Sigmoid colon (tissue), 7 donors: Measurements from ENCODE around the gene FGL2. TPM values are rescaled to one million over a fixed set of nuclear protein-coding genes. Genes with fewer than 3 reads are reported as not detected.
"Not testable (repeated sequence)": the region's sequence is repeated elsewhere in the genome, so short reads cannot be mapped to it uniquely, and the experiment has no call there.

ENCODE experiments used
- DNase-seq: peaks from one replicate; pipeline ENCODE4 v3.0.0-alpha.2; 2019
- H3K27ac ChIP-seq, 4 donors: fragments of 200-600 bp; sonication (generic); one replicate each; pipeline ENCODE4 v1.5.1; 2016 to 2019; ENCODE audit warnings: mild to moderate bottlenecking in 1 of 4
- H3K27me3 ChIP-seq, 3 donors: fragments of 200-600 bp; sonication (generic); one replicate each; pipeline ENCODE4 v1.5.1; 2019; ENCODE audit warnings: mild to moderate bottlenecking in 1 of 3
- H3K36me3 ChIP-seq, 4 donors: fragments of 200-600 bp; sonication (generic); one replicate each; pipeline ENCODE4 v1.5.1; 2016 to 2019
- H3K4me1 ChIP-seq, 4 donors: fragments of 200-600 bp; sonication (generic); one replicate each; pipeline ENCODE4 v1.5.1; 2017 to 2019
- H3K4me3 ChIP-seq, 4 donors: fragments of 200-600 bp; sonication (generic); one replicate each; pipeline ENCODE4 v1.5.1; 2017 to 2019; ENCODE audit warnings: mild to moderate bottlenecking in 2 of 4, moderate library complexity in 1 of 4
- H3K9me3 ChIP-seq, 4 donors: fragments of 200-600 bp in 3 of 4; sonication (generic) in 3 of 4; one replicate each; pipeline versions ENCODE4 v1.5.1 to v1.6.1; 2013 to 2019
- EP300 ChIP-seq, 4 donors: sonication (generic); formaldehyde crosslinking; IDR thresholded peaks; one replicate each; pipeline ENCODE4 v1.6.1; 2017; ENCODE audit warnings: antibody characterized with exemption in 4 of 4
- POLR2A ChIP-seq, 2 donors: fragments of 450-650 bp; IDR thresholded peaks; one replicate each; pipeline ENCODE4 v1.6.1; 2016; ENCODE audit warnings: antibody characterized with exemption in 2 of 2, mild to moderate bottlenecking in 2 of 2, moderate library complexity in 2 of 2
- POLR2AphosphoS5 ChIP-seq, 4 donors: sonication (generic); formaldehyde crosslinking; IDR thresholded peaks; one replicate each; pipeline ENCODE4 v1.6.1; 2017; ENCODE audit warnings: antibody characterized with exemption in 4 of 4
- WGBS, 2 donors: extraction: QIAGEN DNeasy Blood & Tissue Kit; methylation state at CpG; one replicate each; pipeline ENCODE4 v1.1.7; 2013; 5-methylcytosine and 5-hydroxymethylcytosine counted together
- intact Hi-C: fragments of 100-400 bp; cut with DNase I; formaldehyde crosslinking; loops from one replicate; pipeline ENCODE4 v1.15.1; 2023
- polyA plus RNA-seq, 3 donors: library from polyadenylated mRNA; stranded (reverse); fragments of 200-250 nt; gene quantifications; one replicate each; pipeline ENCODE4 v1.2.3, GENCODE V29; 2013
- total RNA-seq, 4 donors: library from RNA; depleted of rRNA; stranded (reverse); fragments of >200 nt; gene quantifications; one replicate each; pipeline ENCODE4 v1.1.0, GENCODE V29; 2016
- TF ChIP-seq, protein P1 (sequence below), 4 experiments: fragments of 450-650 bp in 3 of 4; fragments of 200-600 bp in 1 of 4; IDR thresholded peaks; one replicate each; pipeline ENCODE4 v1.5.1; 2016 to 2019; ENCODE audit warnings: antibody characterized with exemption in 4 of 4, mild to moderate bottlenecking in 3 of 4, moderate library complexity in 2 of 4
- donor health status: healthy with polysubstance abuse.
- donor health status: Bipolar disorder and iron deficiency.
- donor health status: healthy.

Gene FGL2
- total and polyA plus RNA-seq, 7 donors = 15.0 to 97.4 (median 68.5) TPM

DNA sequence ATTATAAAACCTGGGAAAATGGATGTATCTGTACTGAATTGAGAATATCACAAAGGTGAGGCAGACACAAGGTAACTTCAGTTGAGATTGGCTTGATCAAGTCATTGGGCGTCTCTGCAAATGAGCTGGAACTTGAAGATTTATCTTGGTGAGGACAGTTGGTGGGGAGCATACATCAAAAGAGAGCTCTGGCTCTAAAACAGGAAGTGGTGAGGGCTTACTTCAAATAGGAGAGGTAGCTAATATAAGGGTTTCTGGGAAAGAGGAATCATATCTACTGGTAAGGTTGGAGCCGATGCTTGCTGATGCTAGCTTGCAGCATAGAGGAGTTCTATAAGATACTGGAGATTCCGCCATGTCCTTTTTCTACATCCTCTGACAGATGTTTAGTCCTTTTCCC is 39.9 kb upstream of the FGL2 start:
- Histone ChIP-seq H3K9me3 (no peaks in the 10 kb centered on the region), H3K4me1 (peaks cover 0 to 47% (median 36%) of the 10 kb centered on the region in 4 donors), H3K27me3 (no peaks in the 10 kb centered on the region), H3K36me3 (no peaks in the 10 kb centered on the region), H3K27ac (peak overlapping the region in 3 of 4 donors; percentile 12 to 65 (median 52)), H3K4me3 (no peak overlapping the region)
- DNase-seq = no peak
- TF ChIP-seq, protein P1, sequence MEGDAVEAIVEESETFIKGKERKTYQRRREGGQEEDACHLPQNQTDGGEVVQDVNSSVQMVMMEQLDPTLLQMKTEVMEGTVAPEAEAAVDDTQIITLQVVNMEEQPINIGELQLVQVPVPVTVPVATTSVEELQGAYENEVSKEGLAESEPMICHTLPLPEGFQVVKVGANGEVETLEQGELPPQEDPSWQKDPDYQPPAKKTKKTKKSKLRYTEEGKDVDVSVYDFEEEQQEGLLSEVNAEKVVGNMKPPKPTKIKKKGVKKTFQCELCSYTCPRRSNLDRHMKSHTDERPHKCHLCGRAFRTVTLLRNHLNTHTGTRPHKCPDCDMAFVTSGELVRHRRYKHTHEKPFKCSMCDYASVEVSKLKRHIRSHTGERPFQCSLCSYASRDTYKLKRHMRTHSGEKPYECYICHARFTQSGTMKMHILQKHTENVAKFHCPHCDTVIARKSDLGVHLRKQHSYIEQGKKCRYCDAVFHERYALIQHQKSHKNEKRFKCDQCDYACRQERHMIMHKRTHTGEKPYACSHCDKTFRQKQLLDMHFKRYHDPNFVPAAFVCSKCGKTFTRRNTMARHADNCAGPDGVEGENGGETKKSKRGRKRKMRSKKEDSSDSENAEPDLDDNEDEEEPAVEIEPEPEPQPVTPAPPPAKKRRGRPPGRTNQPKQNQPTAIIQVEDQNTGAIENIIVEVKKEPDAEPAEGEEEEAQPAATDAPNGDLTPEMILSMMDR (IDR thresholded peaks at IDR 0.05) = no peak
- TF ChIP-seq POLR2A (IDR thresholded peaks at IDR 0.05) = no peak
- no peak for TF ChIP-seq EP300 (IDR thresholded peaks at IDR 0.05)
- no peak for TF ChIP-seq POLR2AphosphoS5 (IDR thresholded peaks at IDR 0.05)
- intact Hi-C loops = no loop called here
- WGBS, 2 donors = 86 to 90% methylated on average over 3 of the region's 3 CpGs

DNA sequence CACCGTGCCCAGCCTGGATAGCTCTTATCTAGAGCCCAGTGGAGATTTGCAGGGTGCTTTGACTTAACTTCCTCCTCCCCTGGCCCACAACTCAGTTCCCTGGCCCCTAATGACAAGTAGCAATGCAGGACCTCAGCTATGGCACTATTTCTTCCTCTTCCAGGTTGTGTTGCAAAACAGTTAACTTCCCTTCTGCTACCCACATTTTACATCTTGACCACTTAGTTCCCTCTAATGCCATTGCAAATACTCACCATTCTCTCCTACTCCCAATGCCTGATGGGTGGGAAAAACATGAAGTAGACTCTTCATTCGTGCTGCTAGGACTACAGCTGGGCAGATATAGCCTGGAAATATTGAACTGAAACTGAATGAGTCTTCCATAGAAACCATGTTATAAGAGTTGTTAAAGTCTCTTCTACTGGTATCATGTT is 39.1 kb upstream of the FGL2 start:
- H3K27me3 ChIP-seq = no peaks in the 10 kb centered on the region
- no peaks in the 10 kb centered on the region for H3K9me3 ChIP-seq
- H3K27ac ChIP-seq = peak overlapping the region; percentile 17 to 65 (median 48)
- peaks cover 0 to 40% (median 33%) of the 10 kb centered on the region in 4 donors for H3K4me1 ChIP-seq
- TF ChIP-seq EP300 (IDR thresholded peaks at IDR 0.05) = no peak
- peak in 1 of 4 donors; percentile 8 for TF ChIP-seq POLR2AphosphoS5 (IDR thresholded peaks at IDR 0.05)
- TF ChIP-seq POLR2A (IDR thresholded peaks at IDR 0.05) = no peak
- no peaks in the 10 kb centered on the region for H3K36me3 ChIP-seq
- WGBS, 2 donors = 81 to 98% methylated on average over 2 of the region's 2 CpGs
- intact Hi-C loops = no loop called here
- DNase-seq = no peak
- H3K4me3 ChIP-seq = no peak overlapping the region

- no peak for TF ChIP-seq EP300 (IDR thresholded peaks at IDR 0.05)
- no peak for TF ChIP-seq POLR2A (IDR thresholded peaks at IDR 0.05)
- TF ChIP-seq POLR2AphosphoS5 (IDR thresholded peaks at IDR 0.05) = no peak
- TF ChIP-seq, protein P1 (IDR thresholded peaks at IDR 0.05) = no peak
- 98% methylated on average over 2 of the region's 2 CpGs for WGBS, 2 donors
- Histone ChIP-seq H3K9me3 (no peaks in the 10 kb centered on the region), H3K27ac (no peak overlapping the region), H3K4me3 (no peak overlapping the region), H3K36me3 (no peaks in the 10 kb centered on the region), H3K4me1 (peaks cover 0 to 21% (median 12%) of the 10 kb centered on the region in 4 donors), H3K27me3 (no peaks in the 10 kb centered on the region)
- intact Hi-C loops = no loop called here
- DNase-seq = no peak
These were observed 35.7 kb upstream of the FGL2 start for GRCh38 chr7:77235276-77235675.

GRCh38 chr7:77232467-77232866 is 32.8 kb upstream of the FGL2 start:
- no peak for TF ChIP-seq POLR2AphosphoS5 (IDR thresholded peaks at IDR 0.05)
- TF ChIP-seq, protein P1 (IDR thresholded peaks at IDR 0.05) = no peak
- no peak for TF ChIP-seq EP300 (IDR thresholded peaks at IDR 0.05)
- TF ChIP-seq POLR2A (IDR thresholded peaks at IDR 0.05) = no peak
- Histone ChIP-seq H3K36me3 (no peaks in the 10 kb centered on the region), H3K9me3 (no peaks in the 10 kb centered on the region), H3K27ac (no peak overlapping the region), H3K4me3 (no peak overlapping the region), H3K27me3 (no peaks in the 10 kb centered on the region), H3K4me1 (peaks cover 0 to 7% (median 2%) of the 10 kb centered on the region in 4 donors)
- intact Hi-C loops = no loop called here
- 94 to 96% methylated on average over 2 of the region's 2 CpGs for WGBS, 2 donors
- DNase-seq = no peak

DNA sequence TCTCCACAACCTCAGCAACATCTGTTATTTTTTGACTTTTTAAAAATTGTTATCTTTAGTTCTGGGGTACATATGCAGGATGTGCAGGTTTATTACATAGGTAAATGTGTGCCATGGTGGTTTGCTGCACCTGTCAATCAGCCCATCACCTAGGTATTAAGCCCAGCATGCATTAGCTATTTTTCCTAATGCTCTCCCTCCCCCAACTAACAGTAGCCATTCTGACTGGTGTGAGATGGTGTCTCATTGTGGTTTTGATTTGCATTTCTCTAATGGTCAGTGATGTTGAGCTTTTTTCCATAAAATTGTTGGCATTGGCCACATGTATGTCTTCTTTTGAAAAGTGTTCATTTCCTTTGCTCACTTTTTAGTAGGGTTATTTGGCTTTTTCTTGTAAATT is 29.2 kb upstream of the FGL2 start:
- H3K36me3 ChIP-seq, H3K27me3 ChIP-seq, intact Hi-C loops, H3K27ac ChIP-seq, H3K4me3 ChIP-seq, H3K4me1 ChIP-seq, H3K9me3 ChIP-seq, DNase-seq: not testable (repeated sequence)

GRCh38 chr7:77226357-77226839 is 26.8 kb upstream of the FGL2 start:
- intact Hi-C loops = no loop called here
- TF ChIP-seq, protein P1 (IDR thresholded peaks at IDR 0.05) = no peak
- TF ChIP-seq EP300 (IDR thresholded peaks at IDR 0.05) = no peak
- no peak for TF ChIP-seq POLR2A (IDR thresholded peaks at IDR 0.05)
- TF ChIP-seq POLR2AphosphoS5 (IDR thresholded peaks at IDR 0.05) = no peak
- H3K9me3 ChIP-seq = no peaks in the 10 kb centered on the region
- no peaks in the 10 kb centered on the region for H3K27me3 ChIP-seq
- no peak overlapping the region for H3K27ac ChIP-seq
- H3K36me3 ChIP-seq = no peaks in the 10 kb centered on the region
- DNase-seq = no peak
- peaks cover 0 to 9% (median 2%) of the 10 kb centered on the region in 4 donors for H3K4me1 ChIP-seq
- 49 to 78% methylated on average over 1 of the region's 1 CpG for WGBS, 2 donors
- no peak overlapping the region for H3K4me3 ChIP-seq
